Adrenal gland (tissue), 12 donors: ENCODE data around the gene SSH2. TPM values are rescaled to one million over a fixed set of nuclear protein-coding genes. Genes with fewer than 3 reads are reported as not detected.

Source experiments
- DNase-seq, 7 donors: peaks; one replicate each; pipeline ENCODE4 v3.0.0-alpha.2; 2019 to 2020
- H3K27ac ChIP-seq, 5 donors: fragments of 200-600 bp; sonication (generic) in 4 of 5; 1 replicate in 3 of 5; 2 replicates in 2 of 5; pipeline versions ENCODE4 v1.5.1 to v1.8.0; 2016 to 2020; ENCODE audit warnings: mild to moderate bottlenecking in 1 of 5
- H3K27me3 ChIP-seq: fragments of 200-600 bp; 2 replicates; pipeline ENCODE4 v1.8.0; 2021
- H3K36me3 ChIP-seq, 2 donors: fragments of 200-600 bp; replicated peaks in 1 of 2; 1 replicate in 1 of 2; 2 replicates in 1 of 2; pipeline versions ENCODE4 v1.5.1 to v1.8.0; 2018 to 2022
- H3K4me1 ChIP-seq, 2 donors: fragments of 200-600 bp; replicated peaks in 1 of 2; 1 replicate in 1 of 2; 2 replicates in 1 of 2; pipeline versions ENCODE4 v1.5.1 to v1.8.0; 2018 to 2021
- H3K4me3 ChIP-seq, 4 donors: fragments of 200-600 bp; sonication (generic) in 3 of 4; one replicate each; pipeline ENCODE4 v1.5.1; 2016 to 2018
- H3K9me3 ChIP-seq, 3 donors: fragments of 200-600 bp; sonication (generic) in 1 of 3; replicated peaks in 1 of 3; 1 replicate in 2 of 3; 2 replicates in 1 of 3; pipeline versions ENCODE4 v1.5.1 to v1.8.0; 2016 to 2021
- CTCF ChIP-seq, 6 experiments: fragments of 450-650 bp in 4 of 6; fragments of 200-600 bp in 2 of 6; sonication (generic) in 1 of 6; IDR thresholded peaks; 1 replicate in 5 of 6; 2 replicates in 1 of 6; pipeline versions ENCODE4 v1.5.1 to v1.8.0; 2016 to 2021; ENCODE audit warnings: antibody characterized with exemption in 6 of 6, mild to moderate bottlenecking in 2 of 6, moderate library complexity in 1 of 6
- POLR2A ChIP-seq, 2 donors: fragments of 450-650 bp; IDR thresholded peaks; one replicate each; pipeline ENCODE4 v1.6.1; 2017; ENCODE audit warnings: antibody characterized with exemption in 2 of 2, mild to moderate bottlenecking in 2 of 2, moderate library complexity in 1 of 2
- WGBS, 4 donors: extraction: QIAGEN DNeasy Blood & Tissue Kit in 2 of 4; methylation state at CpG; one replicate each; pipeline versions ENCODE4 v1.1.5 to v1.1.7; 2013 to 2017; 5-methylcytosine and 5-hydroxymethylcytosine counted together
- intact Hi-C, 2 donors: fragments of 100-400 bp; cut with DNase I; formaldehyde crosslinking; loops; one replicate each; pipeline versions ENCODE4 v1.14.1 to v1.15.0; 2022 to 2023
- polyA plus RNA-seq, 3 donors: library from polyadenylated mRNA; stranded (reverse); fragments of 200-250 nt in 2 of 3; fragments of 350-450 nt in 1 of 3; fragmentation: Illumina TruSeq in 1 of 3; extraction: RNeasy Lipid Tissue Mini Kit (QIAGEN cat#74804) in 1 of 3; gene quantifications; one replicate each; pipeline ENCODE4 v1.2.3, GENCODE V29; 2013 to 2014
- total RNA-seq, 9 donors: library from RNA; depleted of rRNA in 4 of 9; stranded (reverse); fragments of >200 nt in 4 of 9; fragments of 120-200 nt in 1 of 9; fragmentation: NEBNext Ultra II Directional in 1 of 9; extraction: Animal tissue kit (Norgen Biotek cat#: 25700) in 1 of 9; gene quantifications; one replicate each; pipeline versions ENCODE4 v1.1.0 to v1.2.4, GENCODE V29; 2013 to 2023
- donor health status: healthy with polysubstance abuse.
- donor health status: Bipolar disorder and iron deficiency.
- donor health status: DM: yes; HTN: yes; CAD: no.
- donor health status: DM: no; HTN: no; CAD: no.
- donor health status: DM: no; HTN: no; CAD: no.
- donor health status: DM: yes; HTN: yes; CAD: no.

The SSH2 gene
- total and polyA plus RNA-seq, 12 donors = 7.6 to 35.8 (median 20.8) TPM

DNA sequence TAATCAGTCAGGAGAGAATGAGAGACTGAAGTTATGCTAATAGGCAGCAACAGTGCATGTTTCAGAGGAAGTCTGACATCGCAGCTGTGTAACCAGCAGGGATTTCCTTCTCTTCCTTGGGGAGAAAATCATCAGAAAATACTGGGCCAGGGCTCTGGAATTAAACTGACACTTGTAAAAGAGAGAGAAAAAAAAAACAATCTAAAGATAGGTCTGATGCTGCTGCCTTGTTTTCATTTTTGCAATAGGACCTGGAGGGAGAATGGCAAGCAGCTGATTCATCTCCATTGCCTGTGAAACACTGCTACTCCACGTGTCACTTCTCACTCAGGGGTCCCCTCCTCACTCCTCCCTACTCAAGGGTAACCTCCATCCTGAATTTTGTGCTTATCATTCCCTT lies 289.6 kb downstream of the SSH2 start:
- intact Hi-C loops = no loop called here
- no peak for DNase-seq
- H3K4me1 ChIP-seq = peaks cover 4 to 24% of the 10 kb centered on the region in 2 donors
- no peaks in the 10 kb centered on the region for H3K27me3 ChIP-seq
- H3K9me3 ChIP-seq = no peaks in the 10 kb centered on the region
- no peak overlapping the region for H3K27ac ChIP-seq
- WGBS, 4 donors = 33 to 49% (median 47%) methylated on average over 2 of the region's 2 CpGs
- no peak overlapping the region for H3K4me3 ChIP-seq
- TF ChIP-seq CTCF (IDR thresholded peaks at IDR 0.05) (no peak), POLR2A (IDR thresholded peaks at IDR 0.05) (no peak)
- peaks cover 0 to 17% of the 10 kb centered on the region in 2 donors for H3K36me3 ChIP-seq

DNA sequence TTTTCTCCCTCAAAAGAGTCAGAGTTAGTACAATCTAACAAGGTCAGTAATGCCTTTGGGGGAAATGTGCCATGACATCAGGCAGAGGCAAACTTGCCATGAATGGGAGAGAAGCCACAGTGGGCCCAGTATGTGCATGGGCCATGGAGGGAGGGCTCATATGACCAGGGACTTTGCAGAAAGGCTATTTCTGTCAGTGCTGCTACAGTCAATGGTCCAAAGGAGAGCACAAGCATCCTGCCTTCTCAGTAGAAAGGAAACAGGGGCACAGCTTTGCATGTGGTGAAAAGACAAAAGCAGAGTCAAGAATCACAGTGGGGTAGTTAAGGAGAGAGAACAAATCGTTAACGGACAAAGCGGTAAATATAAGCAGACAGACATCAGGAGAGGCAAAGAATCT lies 296.1 kb downstream of the SSH2 start:
- no peaks in the 10 kb centered on the region for H3K27me3 ChIP-seq
- 95 to 98% (median 97%) methylated on average over 3 of the region's 3 CpGs for WGBS, 4 donors
- H3K4me1 ChIP-seq = no peaks in the 10 kb centered on the region
- no peak overlapping the region for H3K4me3 ChIP-seq
- no peak for DNase-seq
- H3K9me3 ChIP-seq = no peaks in the 10 kb centered on the region
- H3K36me3 ChIP-seq = peaks cover 0 to 33% of the 10 kb centered on the region in 2 donors
- intact Hi-C loops = no loop called here
- TF ChIP-seq CTCF (IDR thresholded peaks at IDR 0.05) = no peak
- no peak for TF ChIP-seq POLR2A (IDR thresholded peaks at IDR 0.05)
- H3K27ac ChIP-seq = no peak overlapping the region

DNA sequence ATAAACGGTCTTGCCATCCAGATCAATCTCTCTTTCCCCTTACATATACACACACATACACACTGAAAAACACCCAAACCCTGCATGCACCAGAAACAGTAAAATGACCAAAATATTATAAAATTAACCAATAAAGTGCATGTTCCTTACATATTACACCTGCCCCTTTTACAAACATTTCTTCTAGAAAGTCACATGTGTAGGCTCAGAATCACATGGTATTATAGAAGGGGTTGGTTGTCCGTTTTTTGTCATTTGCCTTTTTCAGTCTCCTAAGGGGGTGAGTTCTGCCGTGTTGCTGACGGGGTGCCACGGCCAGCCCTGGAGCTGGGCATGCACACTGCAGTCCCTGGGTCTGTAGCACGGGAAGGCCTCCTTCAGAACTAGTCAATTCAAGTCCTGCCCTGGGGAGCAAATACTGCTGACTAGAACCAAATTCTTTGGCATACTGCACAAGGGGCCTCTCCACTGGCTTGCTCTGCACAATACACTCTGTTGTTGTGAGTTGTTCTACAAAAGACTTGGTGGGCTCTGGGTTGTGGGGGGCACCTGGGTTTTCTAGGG lies 299.3 kb downstream of the SSH2 start:
- Histone ChIP-seq H3K4me1 (no peaks in the 10 kb centered on the region), H3K4me3 (no peak overlapping the region), H3K27ac (no peak overlapping the region), H3K9me3 (no peaks in the 10 kb centered on the region), H3K27me3 (no peaks in the 10 kb centered on the region), H3K36me3 (peaks cover 0 to 17% of the 10 kb centered on the region in 2 donors)
- no peak for TF ChIP-seq CTCF (IDR thresholded peaks at IDR 0.05)
- no peak for TF ChIP-seq POLR2A (IDR thresholded peaks at IDR 0.05)
- 84 to 95% (median 91%) methylated on average over 6 of the region's 6 CpGs for WGBS, 4 donors
- intact Hi-C loops = no loop called here
- no peak for DNase-seq

DNA sequence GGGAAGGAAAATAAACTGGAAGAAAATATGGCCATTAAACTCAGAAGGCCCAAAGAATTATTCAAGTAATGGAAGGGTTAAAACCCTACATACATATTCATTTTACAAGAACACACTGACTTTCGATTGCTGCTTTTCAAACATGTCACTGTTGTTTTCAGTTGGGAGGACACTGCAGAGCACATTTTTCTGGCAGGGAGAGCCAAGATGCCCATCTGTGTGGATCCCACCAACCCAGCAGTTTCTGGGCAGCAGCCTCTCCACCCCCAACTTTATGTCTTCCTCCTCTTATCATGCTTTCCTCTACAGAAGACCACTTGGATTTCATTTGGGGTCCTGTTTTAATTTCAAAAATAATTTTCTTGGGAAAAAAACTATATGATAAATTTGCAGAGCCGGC lies 300.2 kb downstream of the SSH2 start:
- Histone ChIP-seq H3K36me3 (peaks cover 0 to 16% of the 10 kb centered on the region in 2 donors), H3K9me3 (no peaks in the 10 kb centered on the region)

More for the DNA sequence above, 300.2 kb downstream of the SSH2 start:
- no peak overlapping the region for H3K4me3 ChIP-seq
- no peak overlapping the region for H3K27ac ChIP-seq
- H3K27me3 ChIP-seq = no peaks in the 10 kb centered on the region
- WGBS, 4 donors = 59 to 80% (median 70%) methylated on average over 2 of the region's 2 CpGs
- DNase-seq = no peak
- H3K4me1 ChIP-seq = no peaks in the 10 kb centered on the region
- intact Hi-C loops = loop anchor here in 1 of 2 donors (10.0 kb wide), 2 partner anchors 55 to 145 kb away; no protein-coding TSS in a partner anchor
- no peak for TF ChIP-seq CTCF (IDR thresholded peaks at IDR 0.05)
- no peak for TF ChIP-seq POLR2A (IDR thresholded peaks at IDR 0.05)
